Stimulated activated memory B cell treated with anti-CD40 and anti-IgM and Interleukin-4, amounts not matched to agents 10 μg/mL and 1 μg/mL and 100 μg/mL, for 72 hours (primary cell): ENCODE data around the gene KLC3.

Source experiments
- ATAC-seq: fragments of 150-1000 bp; cut with Tn5 transposase; 2 replicates; pipeline ENCODE4 v1.10.0; 2021
- H3K27ac Mint-ChIP-seq: one replicate; pipeline ENCODE4 v1.8.0; 2022; ENCODE audit warnings: mild to moderate bottlenecking, mixed read lengths
- H3K27me3 Mint-ChIP-seq: one replicate; pipeline ENCODE4 v1.8.0; 2022; ENCODE audit warnings: mixed read lengths
- H3K36me3 Mint-ChIP-seq: one replicate; pipeline ENCODE4 v1.8.0; 2022; ENCODE audit warnings: mixed read lengths
- H3K4me1 Mint-ChIP-seq: one replicate; pipeline ENCODE4 v1.8.0; 2022; ENCODE audit warnings: mixed read lengths
- H3K4me3 Mint-ChIP-seq: one replicate; pipeline ENCODE4 v1.8.0; 2022; ENCODE audit warnings: mild to moderate bottlenecking, moderate library complexity, mixed read lengths
- H3K9me3 Mint-ChIP-seq: one replicate; pipeline ENCODE4 v1.8.0; 2022; ENCODE audit warnings: mixed read lengths

The KLC3 gene

DNA sequence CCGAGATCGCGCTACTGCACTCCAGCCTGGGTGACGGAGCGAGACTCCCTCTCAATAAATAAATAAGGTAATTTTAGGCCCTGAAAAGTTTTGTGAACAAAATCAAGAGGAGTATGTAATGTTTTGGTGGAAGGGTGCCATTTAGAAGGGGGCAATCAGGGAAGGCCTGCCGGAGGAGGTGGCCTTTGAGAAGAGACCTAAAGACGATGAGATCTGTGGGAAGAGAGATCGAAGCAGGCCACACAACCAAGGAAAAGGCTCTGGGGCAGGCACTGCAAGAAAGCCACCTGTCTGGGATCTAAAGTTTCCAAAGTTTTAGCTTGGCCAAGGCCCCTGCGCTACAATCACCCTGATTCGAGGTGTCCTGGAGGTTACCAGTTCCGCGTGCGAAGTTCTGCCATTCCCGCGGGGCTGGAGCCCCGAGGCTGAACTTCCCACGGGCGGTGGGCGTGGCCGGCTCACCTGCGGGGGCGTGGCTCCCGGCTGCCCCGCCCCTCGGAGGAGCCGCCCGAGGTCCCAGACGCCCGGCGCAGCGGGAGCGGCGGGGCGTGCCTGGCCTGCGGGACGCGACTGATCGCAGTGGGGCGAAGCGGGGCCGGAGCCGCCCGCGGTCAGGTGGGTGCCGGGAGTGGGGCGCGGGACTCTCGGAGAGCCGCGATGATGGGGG, at the start of gene KLC3:
Gene KLC3, plus strand, starts transcription at position 519 of the 667 bp plus-strand sequence. CDS start 4,792 bp downstream, outside the sequence.
- Mint-ChIP-seq H3K36me3 (no peaks in the 10 kb centered on the region), H3K4me3 (peak within 1 kb of the TSS; percentile 55)
- ATAC-seq: peak; percentile 17

GRCh38 chr19:45291834-45292233, 48.7 kb upstream of the KLC3 start:
- peaks cover 78% of the 10 kb centered on the region for H3K36me3 Mint-ChIP-seq
- H3K4me1 Mint-ChIP-seq: no peaks in the 10 kb centered on the region
- H3K27me3 Mint-ChIP-seq: no peaks in the 10 kb centered on the region
- peaks cover 2% of the 10 kb centered on the region for H3K9me3 Mint-ChIP-seq
- ATAC-seq: no peak
- no peak overlapping the region for H3K27ac Mint-ChIP-seq
- no peak overlapping the region for H3K4me3 Mint-ChIP-seq

More for the DNA sequence above, at the start of gene KLC3:
- Mint-ChIP-seq H3K27ac (no peak within 1 kb of the TSS), H3K9me3 (no peaks in the 10 kb centered on the region), H3K4me1 (peaks cover 13% of the 10 kb centered on the region), H3K27me3 (peaks cover 44% of the 10 kb centered on the region)

- peaks cover 80% of the 10 kb centered on the region for H3K36me3 Mint-ChIP-seq
- H3K4me3 Mint-ChIP-seq: no peak overlapping the region
- no peak for ATAC-seq
- peaks cover 2% of the 10 kb centered on the region for H3K9me3 Mint-ChIP-seq
- no peaks in the 10 kb centered on the region for H3K27me3 Mint-ChIP-seq
- no peaks in the 10 kb centered on the region for H3K4me1 Mint-ChIP-seq
- no peak overlapping the region for H3K27ac Mint-ChIP-seq
These were observed 46.9 kb upstream of the KLC3 start for GRCh38 chr19:45293682-45294081.

GRCh38 chr19:45294291-45295029, 46.1 kb upstream of the KLC3 start:
- H3K27me3 Mint-ChIP-seq: no peaks in the 10 kb centered on the region
- peaks cover 83% of the 10 kb centered on the region for H3K36me3 Mint-ChIP-seq
- no peak overlapping the region for H3K4me3 Mint-ChIP-seq
- ATAC-seq: no peak
- peaks cover 2% of the 10 kb centered on the region for H3K9me3 Mint-ChIP-seq
- no peaks in the 10 kb centered on the region for H3K4me1 Mint-ChIP-seq
- no peak overlapping the region for H3K27ac Mint-ChIP-seq

DNA sequence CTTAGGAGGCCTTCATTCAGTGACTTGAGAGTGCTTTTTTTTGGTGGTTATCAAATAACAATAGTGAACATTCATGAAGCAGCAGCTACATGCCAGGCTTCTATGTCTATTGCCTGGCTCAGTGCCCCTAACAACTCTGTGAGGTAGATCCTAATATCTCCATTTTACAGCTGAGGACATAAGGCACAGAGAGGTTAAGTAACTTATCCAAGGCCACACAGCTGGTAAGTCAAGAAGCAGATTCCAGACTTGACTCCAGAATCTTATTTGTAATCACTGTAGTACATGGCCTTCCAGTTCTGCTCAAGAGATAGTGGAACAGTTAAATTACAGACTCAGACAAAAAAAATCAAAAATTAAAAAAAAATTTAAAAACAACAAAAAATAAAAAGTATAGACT, 44.7 kb upstream of the KLC3 start:
- ATAC-seq: no peak
- Mint-ChIP-seq H3K36me3 (peaks cover 89% of the 10 kb centered on the region), H3K4me1 (no peaks in the 10 kb centered on the region), H3K9me3 (peaks cover 2% of the 10 kb centered on the region), H3K27me3 (no peaks in the 10 kb centered on the region), H3K4me3 (no peak overlapping the region), H3K27ac (no peak overlapping the region)

DNA sequence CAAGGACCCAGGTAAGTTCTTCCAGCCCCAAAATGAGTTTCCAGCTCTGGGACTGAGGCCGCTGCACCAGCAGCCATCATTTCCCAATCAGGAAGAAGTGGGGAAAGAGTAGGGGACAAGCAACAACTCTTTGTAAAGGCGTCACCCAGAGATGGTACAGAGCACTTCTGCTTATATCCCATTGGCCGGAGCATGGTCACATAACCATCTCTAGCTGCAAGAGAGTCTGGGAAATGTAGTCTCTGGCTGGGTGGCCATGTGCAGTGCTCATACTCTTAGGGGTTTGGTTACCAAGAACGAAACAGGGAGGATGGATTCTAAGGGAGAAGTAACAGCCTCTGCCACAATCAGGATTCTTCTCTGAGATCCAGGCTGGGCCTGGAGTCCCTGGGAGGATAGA, 44.2 kb upstream of the KLC3 start:
- no peaks in the 10 kb centered on the region for H3K4me1 Mint-ChIP-seq
- H3K4me3 Mint-ChIP-seq: no peak overlapping the region
- H3K27me3 Mint-ChIP-seq: no peaks in the 10 kb centered on the region
- peaks cover 2% of the 10 kb centered on the region for H3K9me3 Mint-ChIP-seq
- no peak overlapping the region for H3K27ac Mint-ChIP-seq
- ATAC-seq: no peak
- peaks cover 84% of the 10 kb centered on the region for H3K36me3 Mint-ChIP-seq

- Mint-ChIP-seq H3K36me3 (peaks cover 82% of the 10 kb centered on the region), H3K9me3 (peaks cover under 1% of the 10 kb centered on the region), H3K27me3 (no peaks in the 10 kb centered on the region), H3K27ac (no peak overlapping the region), H3K4me3 (no peak overlapping the region), H3K4me1 (no peaks in the 10 kb centered on the region)
- ATAC-seq: peak; percentile 63
These were observed 42.9 kb upstream of the KLC3 start for GRCh38 chr19:45297674-45298073.

DNA sequence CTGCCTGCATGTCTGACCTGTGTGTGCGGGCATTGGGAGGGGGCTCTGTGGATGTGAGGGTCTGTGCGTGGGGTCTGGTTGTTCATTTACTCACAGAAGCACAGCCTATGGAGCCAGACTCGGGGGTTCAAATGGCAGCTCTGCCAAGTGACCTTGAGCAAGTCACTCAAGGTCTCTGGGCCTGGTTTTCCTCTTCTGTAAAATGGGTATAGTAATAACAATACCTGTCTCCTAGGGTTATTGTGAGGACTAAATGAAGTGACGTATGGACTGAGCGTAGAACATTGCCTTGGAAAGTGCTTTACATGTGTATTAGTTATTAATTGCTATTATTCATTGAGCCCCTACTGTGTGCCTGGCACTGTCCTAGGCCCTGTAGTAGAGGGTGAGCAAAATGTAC, 42.3 kb upstream of the KLC3 start:
- H3K4me1 Mint-ChIP-seq: no peaks in the 10 kb centered on the region
- no peak for ATAC-seq
- no peaks in the 10 kb centered on the region for H3K9me3 Mint-ChIP-seq
- no peaks in the 10 kb centered on the region for H3K27me3 Mint-ChIP-seq
- H3K27ac Mint-ChIP-seq: no peak overlapping the region
- H3K36me3 Mint-ChIP-seq: peaks cover 79% of the 10 kb centered on the region
- H3K4me3 Mint-ChIP-seq: no peak overlapping the region

DNA sequence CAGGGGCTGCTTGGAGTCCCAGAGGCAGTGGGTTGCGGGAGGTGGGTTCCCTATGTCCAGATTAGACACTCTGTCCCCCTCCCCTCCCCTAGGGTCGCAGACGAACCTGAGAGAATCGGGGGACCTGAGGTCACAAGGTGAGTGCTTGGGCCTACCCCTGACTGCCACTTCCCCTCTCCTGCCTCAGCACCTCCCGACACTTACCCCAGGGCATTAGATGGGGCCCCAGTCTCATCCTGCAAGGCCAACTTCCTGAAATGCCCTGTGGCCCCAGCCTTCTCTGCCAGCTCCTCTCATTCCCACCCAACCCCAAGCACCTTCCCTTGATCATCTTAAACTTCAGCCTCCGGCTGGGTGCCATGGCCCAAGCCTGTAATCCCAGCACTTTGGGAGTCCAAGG, 40.8 kb upstream of the KLC3 start:
- Mint-ChIP-seq H3K27me3 (no peaks in the 10 kb centered on the region), H3K9me3 (peaks cover 4% of the 10 kb centered on the region), H3K27ac (no peak overlapping the region), H3K4me1 (peaks cover 4% of the 10 kb centered on the region), H3K4me3 (no peak overlapping the region), H3K36me3 (peaks cover 65% of the 10 kb centered on the region)
- no peak for ATAC-seq

DNA sequence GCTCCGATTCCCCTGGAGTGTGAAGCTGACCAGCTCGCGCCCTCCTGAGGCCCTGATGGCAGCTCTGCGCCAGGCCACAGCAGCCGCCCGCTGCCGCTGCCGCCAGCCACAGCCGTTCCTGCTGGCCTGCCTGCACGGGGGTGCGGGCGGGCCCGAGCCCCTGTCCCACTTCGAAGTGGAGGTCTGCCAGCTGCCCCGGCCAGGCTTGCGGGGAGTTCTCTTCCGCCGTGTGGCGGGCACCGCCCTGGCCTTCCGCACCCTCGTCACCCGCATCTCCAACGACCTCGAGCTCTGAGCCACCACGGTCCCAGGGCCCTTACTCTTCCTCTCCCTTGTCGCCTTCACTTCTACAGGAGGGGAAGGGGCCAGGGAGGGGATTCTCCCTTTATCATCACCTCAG, 38.1 kb upstream of the KLC3 start:
- Mint-ChIP-seq H3K27me3 (no peaks in the 10 kb centered on the region), H3K9me3 (peaks cover 4% of the 10 kb centered on the region), H3K4me1 (peaks cover 8% of the 10 kb centered on the region), H3K36me3 (peaks cover 41% of the 10 kb centered on the region), H3K4me3 (no peak overlapping the region), H3K27ac (no peak overlapping the region)
- no peak for ATAC-seq

DNA sequence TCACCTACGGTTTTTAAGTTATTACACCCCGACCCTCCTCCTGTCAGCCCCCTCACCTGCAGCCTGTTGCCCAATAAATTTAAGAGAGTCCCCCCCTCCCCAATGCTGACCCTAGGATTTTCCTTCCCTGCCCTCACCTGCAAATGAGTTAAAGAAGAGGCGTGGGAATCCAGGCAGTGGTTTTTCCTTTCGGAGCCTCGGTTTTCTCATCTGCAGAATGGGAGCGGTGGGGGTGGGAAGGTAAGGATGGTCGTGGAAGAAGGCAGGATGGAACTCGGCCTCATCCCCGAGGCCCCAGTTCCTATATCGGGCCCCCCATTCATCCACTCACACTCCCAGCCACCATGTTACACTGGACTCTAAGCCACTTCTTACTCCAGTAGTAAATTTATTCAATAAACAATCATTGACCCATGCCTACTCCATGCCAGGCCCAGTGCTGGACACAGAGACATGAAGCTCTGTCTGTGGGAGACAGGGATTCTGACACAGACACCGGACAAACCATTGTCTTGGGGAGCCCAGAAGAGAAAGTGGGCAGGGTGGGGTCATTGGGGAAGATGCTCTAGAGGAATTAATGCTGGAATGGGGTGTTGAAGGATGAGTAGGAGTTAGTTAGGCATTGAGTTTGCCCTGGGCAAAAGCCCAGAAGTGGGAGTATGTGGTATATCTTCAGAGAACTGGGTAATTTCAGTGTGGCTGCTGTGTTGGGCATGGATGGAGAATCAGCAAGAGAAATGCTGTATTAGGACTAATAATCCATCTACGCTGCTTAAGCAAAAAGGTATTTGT, 37.1 kb upstream of the KLC3 start:
- H3K4me1 Mint-ChIP-seq: peaks cover 8% of the 10 kb centered on the region
- H3K27ac Mint-ChIP-seq: no peak overlapping the region
- no peak overlapping the region for H3K4me3 Mint-ChIP-seq
- H3K36me3 Mint-ChIP-seq: peaks cover 33% of the 10 kb centered on the region
- peaks cover 6% of the 10 kb centered on the region for H3K9me3 Mint-ChIP-seq
- no peaks in the 10 kb centered on the region for H3K27me3 Mint-ChIP-seq
- ATAC-seq: no peak

DNA sequence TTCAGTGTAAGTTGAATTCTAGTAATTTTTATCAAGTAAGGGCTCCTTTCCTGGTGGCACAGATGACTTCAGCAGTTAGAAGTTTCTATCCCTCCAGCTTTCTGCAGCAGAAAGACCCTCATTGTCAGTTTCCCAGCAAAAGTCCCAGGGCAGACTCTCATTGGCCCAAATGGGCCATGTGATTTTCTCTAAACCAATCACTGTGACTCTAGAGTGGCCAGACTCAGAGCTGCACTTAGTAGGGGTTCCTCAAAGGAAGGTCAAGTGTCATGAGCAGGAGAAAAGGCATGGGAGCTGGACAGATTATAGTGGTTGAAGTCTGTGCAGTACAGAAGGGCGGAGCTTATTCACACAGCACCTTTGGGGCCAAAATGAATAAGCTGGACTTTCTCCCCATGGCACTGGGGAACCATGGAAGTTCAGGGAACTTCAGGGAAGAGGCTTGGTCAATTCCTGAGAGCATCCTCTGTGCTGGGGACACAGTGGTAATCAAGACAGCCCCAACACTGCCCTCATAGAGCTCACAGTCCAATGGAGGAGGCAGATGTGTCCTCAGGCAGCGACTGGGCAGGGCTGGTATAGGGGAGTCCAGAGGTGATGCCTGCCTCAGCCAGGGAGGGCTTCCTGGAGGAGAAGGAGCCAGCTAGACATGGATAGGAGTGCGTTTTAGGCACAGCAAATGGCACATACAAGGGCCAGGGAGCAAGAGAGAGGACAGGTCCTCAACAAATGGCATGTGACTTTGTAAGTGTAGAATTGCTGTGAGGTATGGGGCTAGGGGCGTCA, 36.2 kb upstream of the KLC3 start:
- Mint-ChIP-seq H3K4me1 (peaks cover 8% of the 10 kb centered on the region), H3K27ac (no peak overlapping the region)

DNA sequence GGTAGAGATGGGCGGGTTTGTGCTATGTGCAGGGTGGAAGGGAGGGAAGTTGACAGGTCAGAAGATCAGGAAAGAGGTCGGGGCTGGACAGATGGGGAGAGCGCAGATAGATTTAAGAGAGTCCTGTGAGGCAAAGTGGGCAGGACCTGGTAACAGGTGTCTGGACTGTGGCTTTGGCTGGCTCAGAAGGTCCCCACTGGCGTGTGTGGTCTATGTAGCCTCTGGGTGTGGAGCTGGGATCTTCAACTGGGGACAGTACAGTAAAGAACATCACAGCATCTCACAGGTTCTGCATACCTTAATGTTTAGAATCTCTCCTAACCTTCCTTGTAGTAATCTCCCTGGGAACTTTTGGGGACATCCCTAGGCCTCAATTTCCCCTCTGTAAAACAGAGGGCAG, 35.5 kb upstream of the KLC3 start:
- no peaks in the 10 kb centered on the region for H3K27me3 Mint-ChIP-seq
- peak; percentile 13 for ATAC-seq
- H3K9me3 Mint-ChIP-seq: peaks cover 6% of the 10 kb centered on the region
- H3K36me3 Mint-ChIP-seq: peaks cover 18% of the 10 kb centered on the region
- H3K4me1 Mint-ChIP-seq: peaks cover 8% of the 10 kb centered on the region
- no peak overlapping the region for H3K27ac Mint-ChIP-seq
- no peak overlapping the region for H3K4me3 Mint-ChIP-seq

More for the DNA sequence above, 36.2 kb upstream of the KLC3 start:
- H3K9me3 Mint-ChIP-seq: peaks cover 6% of the 10 kb centered on the region
- H3K27me3 Mint-ChIP-seq: no peaks in the 10 kb centered on the region
- H3K36me3 Mint-ChIP-seq: peaks cover 25% of the 10 kb centered on the region
- ATAC-seq: no peak
- no peak overlapping the region for H3K4me3 Mint-ChIP-seq

DNA sequence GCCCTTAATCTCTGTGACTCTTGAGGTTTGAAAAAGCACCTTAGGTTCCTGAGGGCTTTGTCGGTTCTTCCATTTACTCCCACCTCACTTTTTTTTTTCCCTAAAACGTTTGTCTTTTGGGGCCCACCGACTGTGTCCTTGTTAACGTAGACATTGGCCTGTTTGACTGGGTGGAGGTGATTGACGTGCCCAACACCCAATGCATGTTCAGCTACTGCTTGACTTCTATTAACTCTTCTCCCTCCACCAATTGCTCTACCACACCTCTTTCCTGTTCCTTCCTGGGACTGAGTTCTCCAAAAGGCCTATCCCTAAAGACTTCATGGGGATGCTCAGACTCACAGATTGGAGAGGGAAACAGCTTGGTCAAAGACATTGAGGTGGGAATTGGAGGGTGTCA, 35.1 kb upstream of the KLC3 start:
- peaks cover 6% of the 10 kb centered on the region for H3K9me3 Mint-ChIP-seq
- no peak overlapping the region for H3K4me3 Mint-ChIP-seq
- ATAC-seq: no peak
- no peaks in the 10 kb centered on the region for H3K27me3 Mint-ChIP-seq
- H3K27ac Mint-ChIP-seq: no peak overlapping the region
- H3K36me3 Mint-ChIP-seq: peaks cover 14% of the 10 kb centered on the region
- H3K4me1 Mint-ChIP-seq: peaks cover 8% of the 10 kb centered on the region

DNA sequence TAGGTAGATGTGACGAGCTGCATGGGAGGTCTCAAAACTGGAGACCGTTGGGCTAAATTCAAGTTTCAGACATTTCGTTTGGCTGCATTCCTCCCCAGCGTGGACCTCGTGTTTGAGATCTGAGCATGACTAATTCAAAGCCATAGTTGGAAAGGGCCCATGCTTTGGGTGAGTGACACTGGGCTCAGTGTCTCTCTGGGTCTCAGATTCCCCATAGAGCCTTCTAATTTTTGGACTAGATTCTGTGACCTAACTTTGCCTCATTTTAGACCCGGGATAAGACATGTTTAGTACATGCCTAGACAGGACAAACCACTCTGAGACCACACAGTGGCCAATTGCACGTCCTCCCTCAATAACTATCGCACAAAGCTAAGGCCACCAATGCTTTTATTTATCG, 34.5 kb upstream of the KLC3 start:
- Mint-ChIP-seq H3K9me3 (peaks cover 6% of the 10 kb centered on the region), H3K4me1 (peaks cover 8% of the 10 kb centered on the region), H3K27ac (no peak overlapping the region), H3K4me3 (no peak overlapping the region), H3K27me3 (peaks cover 1% of the 10 kb centered on the region), H3K36me3 (peaks cover 13% of the 10 kb centered on the region)
- no peak for ATAC-seq
